Dendritic cell treated with granulocyte-macrophage colony-stimulating factor and Interleukin-4, amounts not matched to agents 40 ng/mL and 50 ng/mL, for 4 days (primary cell): Measurements from ENCODE around the gene CCDC3.

Experiments used
- H3K27ac Mint-ChIP-seq: one replicate; pipeline ENCODE4 v1.8.0; 2022; ENCODE audit warnings: mild to moderate bottlenecking, mixed read lengths
- H3K27me3 Mint-ChIP-seq: one replicate; pipeline ENCODE4 v1.8.0; 2022; ENCODE audit warnings: mild to moderate bottlenecking, mixed read lengths
- H3K36me3 Mint-ChIP-seq: one replicate; pipeline ENCODE4 v1.8.0; 2022; ENCODE audit warnings: low read depth, mixed read lengths
- H3K4me1 Mint-ChIP-seq: one replicate; pipeline ENCODE4 v1.8.0; 2022; ENCODE audit warnings: low read depth, mixed read lengths
- H3K4me3 Mint-ChIP-seq: one replicate; pipeline ENCODE4 v1.8.0; 2022; ENCODE audit warnings: mild to moderate bottlenecking, moderate library complexity, mixed read lengths
- H3K9me3 Mint-ChIP-seq: one replicate; pipeline ENCODE4 v1.8.0; 2022; ENCODE audit warnings: mixed read lengths
- intact Hi-C: fragments of 100-400 bp; cut with micrococcal nuclease; formaldehyde crosslinking; loops from one replicate; pipeline ENCODE4 v1.15.0; 2022

The CCDC3 gene

DNA sequence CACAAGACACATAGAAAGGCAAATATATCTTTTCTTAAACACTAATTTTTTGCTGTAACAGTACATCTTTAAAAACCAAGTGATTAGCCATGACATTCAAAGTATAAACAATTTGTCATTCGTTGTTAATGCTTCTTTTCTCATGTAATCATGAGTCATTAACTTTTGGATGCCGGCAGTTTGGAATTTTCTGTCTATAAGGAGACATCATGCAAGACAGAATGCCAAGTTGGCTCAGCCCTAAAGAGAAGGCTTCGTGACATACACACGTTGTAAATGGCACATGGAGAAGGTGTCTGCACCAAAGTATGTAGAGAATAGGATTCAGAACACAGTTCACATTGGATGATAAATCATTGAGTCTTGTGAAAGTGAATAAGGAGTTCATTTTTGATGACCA lies 35.9 kb downstream of the CCDC3 start:
- no peaks in the 10 kb centered on the region for H3K27me3 Mint-ChIP-seq
- H3K4me3 Mint-ChIP-seq, result no peak overlapping the region

DNA sequence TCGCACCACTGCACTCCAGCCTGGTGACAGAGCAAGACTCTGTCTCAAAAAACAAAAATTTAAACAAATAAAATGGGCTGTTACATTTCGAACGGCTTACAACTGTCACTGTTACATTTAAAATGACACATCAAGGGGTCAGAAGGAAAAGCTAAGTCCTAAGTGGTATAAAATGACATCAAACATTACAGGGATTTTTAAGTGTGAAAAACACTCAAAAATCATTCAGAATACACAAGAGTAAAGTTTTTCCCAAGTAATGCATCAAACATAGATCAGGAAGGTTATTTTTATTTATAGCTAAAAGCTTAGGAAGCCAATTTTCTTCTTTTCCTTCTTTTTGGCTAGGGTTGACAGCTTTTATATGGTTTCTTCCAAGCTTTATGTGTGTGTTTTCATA lies 39.0 kb downstream of the CCDC3 start:
- Mint-ChIP-seq H3K36me3 (no peaks in the 10 kb centered on the region), H3K27ac (no peak overlapping the region), H3K4me1 (no peaks in the 10 kb centered on the region), H3K27me3 (no peaks in the 10 kb centered on the region), H3K4me3 (no peak overlapping the region), H3K9me3 (peaks cover 20% of the 10 kb centered on the region)
- intact Hi-C loops, result no loop called here

More for the DNA sequence above, 35.9 kb downstream of the CCDC3 start:
- Mint-ChIP-seq H3K27ac (no peak overlapping the region), H3K4me1 (no peaks in the 10 kb centered on the region), H3K36me3 (no peaks in the 10 kb centered on the region), H3K9me3 (peaks cover 19% of the 10 kb centered on the region)
- intact Hi-C loops, result no loop called here

DNA sequence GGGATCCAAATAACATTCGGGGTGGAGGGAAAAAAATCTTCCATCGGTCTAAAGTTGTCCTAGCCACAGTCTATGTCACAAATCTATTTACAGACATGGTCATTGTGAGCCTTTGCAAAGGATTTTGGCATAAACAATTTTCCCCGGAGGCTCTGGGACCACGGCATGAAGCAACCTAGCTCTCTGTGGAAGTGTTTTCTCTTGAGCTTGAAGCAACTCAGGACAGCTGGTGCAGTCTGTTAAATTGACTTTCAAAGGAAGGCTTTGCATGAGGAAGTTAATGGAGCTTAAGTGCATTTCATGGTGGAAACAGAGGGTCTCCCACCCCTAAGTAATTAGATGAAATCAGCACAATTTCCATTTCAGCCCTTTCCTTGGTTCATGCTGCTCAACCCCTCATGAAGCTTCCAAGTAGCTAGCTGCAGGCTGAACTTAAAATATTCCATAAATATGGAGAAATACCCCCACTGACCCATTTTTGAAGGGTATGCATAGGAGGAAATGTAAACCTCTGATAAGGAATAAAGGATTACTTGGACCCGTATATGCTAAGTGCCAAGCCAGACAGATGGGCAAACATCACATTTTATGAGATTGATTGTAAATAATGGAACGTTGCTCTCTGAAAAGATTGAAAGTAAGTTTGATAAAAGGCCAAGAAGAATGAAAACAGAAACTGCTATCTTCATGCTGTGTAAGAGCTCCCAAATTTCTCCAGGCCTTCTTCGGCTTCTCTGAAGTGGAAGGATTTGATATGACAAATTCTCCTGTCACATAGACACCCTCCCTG lies 39.9 kb downstream of the CCDC3 start:
- Mint-ChIP-seq H3K9me3 (peaks cover 20% of the 10 kb centered on the region), H3K27me3 (no peaks in the 10 kb centered on the region), H3K4me3 (no peak overlapping the region), H3K27ac (no peak overlapping the region), H3K36me3 (no peaks in the 10 kb centered on the region), H3K4me1 (no peaks in the 10 kb centered on the region)
- intact Hi-C loops, result no loop called here

DNA sequence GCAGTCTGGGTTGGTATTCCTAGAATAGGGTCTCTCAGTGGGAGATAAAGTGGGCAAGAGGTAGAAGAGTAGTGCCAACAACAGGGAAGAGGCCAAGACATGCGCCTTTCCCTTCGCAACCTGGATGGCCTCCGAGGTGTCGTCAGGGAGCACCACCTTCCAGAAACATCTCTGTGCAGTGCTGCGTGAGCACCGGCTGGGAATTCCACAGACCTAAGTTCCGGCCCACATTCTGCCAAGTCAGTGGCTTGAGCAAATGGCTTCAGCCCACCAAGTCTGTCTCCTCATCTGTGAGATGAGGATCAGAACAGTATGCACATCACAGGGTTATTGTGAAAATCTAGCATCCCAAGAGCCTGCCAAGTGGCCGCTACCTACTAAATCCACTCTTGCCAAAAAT lies 40.6 kb downstream of the CCDC3 start:
- intact Hi-C loops, result no loop called here
- Mint-ChIP-seq H3K9me3 (peaks cover 21% of the 10 kb centered on the region), H3K4me3 (no peak overlapping the region), H3K27ac (no peak overlapping the region), H3K36me3 (no peaks in the 10 kb centered on the region), H3K27me3 (no peaks in the 10 kb centered on the region), H3K4me1 (no peaks in the 10 kb centered on the region)

DNA sequence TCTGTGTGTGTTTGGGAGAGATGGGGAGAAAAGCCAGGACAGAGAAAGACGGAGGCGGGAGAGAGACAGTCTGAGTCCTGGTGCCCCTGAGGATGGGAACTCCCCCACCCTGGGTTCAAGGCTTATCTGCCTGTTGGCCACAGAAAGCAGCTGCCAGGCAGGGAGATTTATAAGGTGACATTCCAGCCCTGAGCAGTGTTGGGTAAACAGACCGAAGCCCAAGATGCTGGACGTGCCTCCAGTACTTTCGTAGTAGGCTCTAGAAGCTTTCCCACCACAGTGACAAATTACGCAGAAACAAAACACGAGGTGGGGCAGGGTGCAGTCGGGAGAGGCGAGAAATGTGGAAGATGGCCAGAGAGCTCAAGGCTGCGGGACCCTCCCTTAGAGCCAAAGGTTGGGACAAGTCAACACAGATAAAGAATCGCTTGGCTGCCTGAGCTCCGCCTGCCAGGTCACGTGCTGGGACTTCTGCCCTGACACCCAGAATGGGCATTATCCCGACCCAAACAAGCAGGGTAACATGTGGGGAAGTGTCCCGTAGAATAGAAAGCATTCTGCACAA lies 41.1 kb downstream of the CCDC3 start:
- Mint-ChIP-seq H3K36me3 (no peaks in the 10 kb centered on the region), H3K27me3 (no peaks in the 10 kb centered on the region), H3K27ac (no peak overlapping the region), H3K9me3 (peaks cover 21% of the 10 kb centered on the region), H3K4me3 (no peak overlapping the region), H3K4me1 (no peaks in the 10 kb centered on the region)
- intact Hi-C loops, result no loop called here

DNA sequence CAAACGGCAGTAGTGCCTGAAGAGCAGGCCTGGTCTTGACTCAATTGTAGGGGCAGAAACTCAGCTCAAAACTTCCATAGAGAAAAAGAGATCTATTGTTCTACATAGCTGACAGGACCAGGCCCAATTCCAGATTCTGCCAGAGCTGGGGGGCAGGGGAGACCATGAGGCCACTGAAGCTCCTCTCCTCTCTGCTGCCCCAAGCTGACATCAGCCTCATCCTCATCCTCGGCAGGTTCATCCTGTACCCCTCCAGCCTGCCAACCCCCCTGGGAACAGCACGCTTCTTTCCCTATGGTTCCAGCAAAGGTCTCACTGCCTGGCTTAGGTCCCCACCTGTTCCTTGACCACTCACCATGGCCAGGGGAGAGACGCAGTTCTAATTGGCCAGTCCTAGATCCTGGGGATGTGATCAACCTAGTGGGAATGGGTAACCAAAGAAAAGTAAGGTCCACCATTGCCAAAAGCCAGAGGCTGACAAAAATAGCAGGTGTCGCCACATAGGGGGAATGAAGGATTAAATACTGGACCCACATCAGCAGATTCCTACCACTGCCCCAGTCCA lies 42.9 kb downstream of the CCDC3 start:
- Mint-ChIP-seq H3K9me3 (peaks cover 22% of the 10 kb centered on the region), H3K27me3 (no peaks in the 10 kb centered on the region), H3K36me3 (no peaks in the 10 kb centered on the region), H3K4me1 (no peaks in the 10 kb centered on the region), H3K27ac (no peak overlapping the region), H3K4me3 (no peak overlapping the region)
- intact Hi-C loops, result no loop called here

DNA sequence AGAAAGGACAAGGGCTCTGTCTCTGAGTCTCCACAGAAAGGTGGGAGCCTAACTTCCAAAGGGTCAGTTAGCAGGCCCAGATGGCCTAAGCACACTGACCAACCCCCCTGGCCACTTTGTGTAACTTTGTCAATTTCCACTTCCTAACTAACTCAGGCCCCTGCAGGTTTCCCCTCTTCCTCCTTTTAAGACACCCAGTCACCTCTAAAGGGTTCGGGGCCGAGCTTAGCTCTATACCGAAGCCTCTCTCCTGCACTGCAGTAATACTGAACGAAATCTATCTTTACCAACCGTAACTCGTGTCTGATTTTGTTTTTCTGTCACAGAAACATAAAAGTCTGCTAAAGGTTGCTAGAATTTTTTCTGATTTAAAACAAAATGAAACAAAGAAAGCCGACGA lies 44.4 kb downstream of the CCDC3 start:
- Mint-ChIP-seq H3K4me3 (no peak overlapping the region), H3K36me3 (no peaks in the 10 kb centered on the region), H3K4me1 (no peaks in the 10 kb centered on the region), H3K9me3 (peaks cover 37% of the 10 kb centered on the region), H3K27ac (no peak overlapping the region), H3K27me3 (no peaks in the 10 kb centered on the region)
- intact Hi-C loops, result no loop called here

DNA sequence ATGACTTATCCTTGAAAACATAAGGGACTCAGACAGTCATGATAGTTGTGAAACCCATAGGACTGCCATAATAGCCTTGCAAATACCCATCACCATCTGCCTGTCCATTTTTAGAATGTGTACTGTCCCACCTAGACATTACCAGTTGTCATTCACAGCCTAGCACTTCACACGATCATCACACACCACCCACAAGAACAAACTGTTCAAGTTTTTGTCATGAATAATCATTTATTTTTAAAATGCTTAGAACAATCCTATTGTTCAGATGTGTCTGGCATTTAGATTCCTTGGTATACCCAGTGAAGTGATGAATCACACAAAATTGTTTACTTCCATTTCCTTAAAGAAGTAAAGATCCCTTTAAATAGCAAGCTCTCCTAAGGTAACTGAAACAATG lies 46.6 kb downstream of the CCDC3 start:
- Mint-ChIP-seq H3K9me3 (peaks cover 37% of the 10 kb centered on the region), H3K27me3 (no peaks in the 10 kb centered on the region), H3K27ac (no peak overlapping the region), H3K4me3 (no peak overlapping the region), H3K36me3 (no peaks in the 10 kb centered on the region), H3K4me1 (no peaks in the 10 kb centered on the region)
- intact Hi-C loops, result no loop called here

DNA sequence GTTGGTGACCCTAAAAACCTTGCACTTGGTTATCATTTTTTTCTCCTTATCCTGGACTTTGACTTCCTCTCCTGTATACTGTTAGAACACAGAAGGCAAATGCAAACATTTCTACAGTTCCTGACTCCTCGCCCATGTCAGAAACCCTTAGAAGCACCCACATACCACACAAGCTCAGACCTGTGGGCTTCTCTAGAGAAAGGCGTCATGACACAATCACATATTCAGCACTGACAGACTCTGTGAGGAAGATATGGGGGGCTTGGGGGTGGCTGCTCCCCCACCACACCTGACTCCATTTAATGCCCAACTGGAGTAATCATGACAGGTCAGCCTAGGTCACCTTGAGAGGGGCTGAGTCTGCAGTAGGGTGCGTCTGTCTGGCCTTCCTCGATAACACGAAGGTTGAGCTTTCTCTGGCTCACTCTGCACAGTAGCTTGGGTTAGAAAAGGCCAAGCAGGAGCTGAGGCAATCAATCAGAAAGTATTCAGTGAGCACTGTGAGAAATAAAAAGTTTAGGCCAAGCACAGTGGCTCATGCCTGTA lies 50.9 kb downstream of the CCDC3 start:
- no peak overlapping the region for H3K27ac Mint-ChIP-seq
- intact Hi-C loops, result no loop called here
- H3K4me3 Mint-ChIP-seq, result no peak overlapping the region
- H3K4me1 Mint-ChIP-seq, result no peaks in the 10 kb centered on the region
- H3K9me3 Mint-ChIP-seq, result peaks cover 16% of the 10 kb centered on the region
- H3K36me3 Mint-ChIP-seq, result no peaks in the 10 kb centered on the region
- H3K27me3 Mint-ChIP-seq, result no peaks in the 10 kb centered on the region

DNA sequence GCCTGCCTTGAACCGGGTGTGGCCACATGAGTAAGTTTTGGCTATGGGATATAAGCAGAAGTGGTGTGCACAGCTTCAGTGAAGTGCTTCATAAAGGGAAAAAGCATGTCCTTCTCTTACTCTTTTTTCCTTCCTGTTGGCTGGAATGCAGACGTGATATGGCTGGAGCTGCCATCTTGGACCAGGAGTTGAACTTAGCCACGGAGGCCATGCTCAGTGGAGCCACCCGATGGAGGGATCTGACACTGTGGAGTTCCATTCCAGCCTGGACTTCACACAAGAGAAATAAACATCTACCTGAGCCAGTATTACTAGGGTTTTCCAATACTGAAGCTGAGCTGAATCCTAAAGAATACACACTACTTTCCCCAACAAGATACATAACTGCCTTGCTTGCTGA lies 52.3 kb downstream of the CCDC3 start:
- H3K4me1 Mint-ChIP-seq, result no peaks in the 10 kb centered on the region
- no peak overlapping the region for H3K4me3 Mint-ChIP-seq
- no peaks in the 10 kb centered on the region for H3K27me3 Mint-ChIP-seq
- no peak overlapping the region for H3K27ac Mint-ChIP-seq
- H3K9me3 Mint-ChIP-seq, result peaks cover 16% of the 10 kb centered on the region
- H3K36me3 Mint-ChIP-seq, result no peaks in the 10 kb centered on the region
- intact Hi-C loops, result no loop called here

DNA sequence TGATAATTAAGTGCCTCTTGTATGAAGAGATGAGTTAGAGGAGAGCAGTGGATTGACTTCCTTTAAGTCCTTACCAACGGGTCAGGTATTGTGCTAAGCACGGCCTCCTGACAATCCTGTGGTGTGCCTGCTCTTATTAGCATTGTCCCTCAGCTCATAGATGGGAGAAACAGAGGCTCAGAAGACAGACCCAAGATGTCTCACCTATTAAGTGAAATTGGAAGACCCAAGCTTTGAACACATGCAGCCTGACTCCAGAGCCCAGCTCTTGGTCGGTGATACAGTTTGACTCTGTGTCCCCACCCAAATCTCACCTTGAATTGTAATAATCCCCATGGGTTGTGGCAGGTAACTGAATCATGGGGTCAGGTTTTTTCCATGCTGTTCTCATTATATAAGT lies 53.8 kb downstream of the CCDC3 start:
- Mint-ChIP-seq H3K4me3 (no peak overlapping the region), H3K9me3 (peaks cover 8% of the 10 kb centered on the region), H3K27ac (no peak overlapping the region), H3K27me3 (no peaks in the 10 kb centered on the region), H3K4me1 (no peaks in the 10 kb centered on the region), H3K36me3 (no peaks in the 10 kb centered on the region)
- intact Hi-C loops, result no loop called here

DNA sequence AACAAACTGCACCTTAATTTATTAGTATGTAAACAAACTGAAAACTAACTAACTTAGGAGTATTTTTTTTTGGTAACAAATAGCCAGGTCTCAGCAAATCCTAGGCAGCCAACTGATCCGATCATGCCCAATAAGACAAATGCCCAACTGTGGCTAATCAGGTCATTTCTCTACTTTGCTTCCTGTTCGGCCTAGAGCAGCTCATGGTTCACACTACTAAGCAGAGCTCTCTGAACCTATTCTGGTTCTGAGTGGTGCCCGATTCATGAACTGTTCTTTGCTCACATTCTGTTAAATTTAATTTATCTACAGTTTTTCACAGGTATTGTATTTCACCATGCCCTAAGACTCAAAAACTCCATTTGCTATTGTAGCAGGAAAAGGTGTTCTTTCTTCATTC lies 55.1 kb downstream of the CCDC3 start:
- Mint-ChIP-seq H3K9me3 (peaks cover 6% of the 10 kb centered on the region), H3K36me3 (no peaks in the 10 kb centered on the region), H3K4me3 (no peak overlapping the region), H3K27me3 (no peaks in the 10 kb centered on the region), H3K4me1 (no peaks in the 10 kb centered on the region), H3K27ac (no peak overlapping the region)
- intact Hi-C loops, result no loop called here

DNA sequence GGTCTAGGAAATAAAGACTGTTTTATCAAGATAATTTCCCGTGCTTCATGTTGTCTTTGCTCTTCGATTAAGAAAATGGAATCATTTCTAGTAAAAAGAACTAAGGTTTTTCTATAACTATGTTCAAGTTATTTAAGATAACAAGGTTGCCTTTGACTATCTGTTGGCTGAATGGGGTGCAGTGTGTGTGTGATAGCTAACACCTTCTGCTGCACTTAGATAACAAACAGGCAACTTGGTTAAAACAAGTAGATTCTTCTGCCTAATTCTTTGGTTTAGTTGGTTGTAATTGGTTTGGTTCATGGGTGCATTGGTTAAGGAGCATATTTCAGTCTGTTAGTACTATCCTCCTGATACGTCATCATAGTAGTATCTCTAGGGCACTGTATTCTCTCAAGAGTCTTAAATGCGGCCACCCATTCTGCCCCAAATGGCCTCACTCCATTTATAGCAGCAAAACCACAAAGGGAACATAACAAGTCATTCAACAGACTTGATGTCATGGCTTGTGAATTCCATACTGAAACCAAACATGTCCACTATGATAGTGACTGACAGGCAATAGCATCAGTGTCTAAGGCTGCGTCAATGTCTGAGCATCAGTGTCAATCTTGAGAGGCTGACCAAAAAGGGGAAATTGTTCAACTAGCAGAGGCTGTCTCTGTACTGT lies 55.7 kb downstream of the CCDC3 start:
- Mint-ChIP-seq H3K27ac (no peak overlapping the region), H3K36me3 (no peaks in the 10 kb centered on the region), H3K4me3 (no peak overlapping the region), H3K9me3 (peaks cover 6% of the 10 kb centered on the region), H3K27me3 (no peaks in the 10 kb centered on the region), H3K4me1 (no peaks in the 10 kb centered on the region)
- intact Hi-C loops, result no loop called here

DNA sequence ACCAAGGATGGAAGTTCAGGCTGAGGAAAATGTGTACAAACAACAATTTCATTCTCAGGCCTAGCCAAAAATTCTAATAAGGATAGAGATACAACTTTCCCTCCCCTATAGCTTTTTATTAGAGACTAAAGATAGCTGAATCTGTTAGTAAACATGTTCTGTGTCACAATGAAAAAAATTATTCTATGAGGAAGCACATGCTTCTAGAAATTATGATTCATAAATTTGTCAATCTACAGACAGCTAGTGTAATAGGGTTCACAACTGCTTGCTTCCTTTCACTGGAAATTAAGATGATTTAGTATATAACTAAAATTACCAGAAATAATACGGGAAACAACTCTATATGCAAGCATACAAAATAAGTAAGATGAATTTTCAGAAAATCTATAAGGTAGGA lies 56.6 kb downstream of the CCDC3 start:
- intact Hi-C loops, result no loop called here
- no peaks in the 10 kb centered on the region for H3K36me3 Mint-ChIP-seq
- H3K9me3 Mint-ChIP-seq, result peaks cover 6% of the 10 kb centered on the region

More for the DNA sequence above, 56.6 kb downstream of the CCDC3 start:
- H3K4me3 Mint-ChIP-seq, result no peak overlapping the region
- H3K4me1 Mint-ChIP-seq, result no peaks in the 10 kb centered on the region
- H3K27me3 Mint-ChIP-seq, result no peaks in the 10 kb centered on the region
- no peak overlapping the region for H3K27ac Mint-ChIP-seq
